GM12872 (cell line): Measurements from ENCODE around the gene HYAL2.

ENCODE experiments used
- TF ChIP-seq, protein P1 (sequence below): IDR thresholded peaks from 3 replicates; pipeline ENCODE4 v1.5.1; 2011; ENCODE audit warnings: low read depth, mild to moderate bottlenecking, low read length, moderate library complexity; ENCODE audit not compliant: insufficient read depth

HYAL2 gene

DNA sequence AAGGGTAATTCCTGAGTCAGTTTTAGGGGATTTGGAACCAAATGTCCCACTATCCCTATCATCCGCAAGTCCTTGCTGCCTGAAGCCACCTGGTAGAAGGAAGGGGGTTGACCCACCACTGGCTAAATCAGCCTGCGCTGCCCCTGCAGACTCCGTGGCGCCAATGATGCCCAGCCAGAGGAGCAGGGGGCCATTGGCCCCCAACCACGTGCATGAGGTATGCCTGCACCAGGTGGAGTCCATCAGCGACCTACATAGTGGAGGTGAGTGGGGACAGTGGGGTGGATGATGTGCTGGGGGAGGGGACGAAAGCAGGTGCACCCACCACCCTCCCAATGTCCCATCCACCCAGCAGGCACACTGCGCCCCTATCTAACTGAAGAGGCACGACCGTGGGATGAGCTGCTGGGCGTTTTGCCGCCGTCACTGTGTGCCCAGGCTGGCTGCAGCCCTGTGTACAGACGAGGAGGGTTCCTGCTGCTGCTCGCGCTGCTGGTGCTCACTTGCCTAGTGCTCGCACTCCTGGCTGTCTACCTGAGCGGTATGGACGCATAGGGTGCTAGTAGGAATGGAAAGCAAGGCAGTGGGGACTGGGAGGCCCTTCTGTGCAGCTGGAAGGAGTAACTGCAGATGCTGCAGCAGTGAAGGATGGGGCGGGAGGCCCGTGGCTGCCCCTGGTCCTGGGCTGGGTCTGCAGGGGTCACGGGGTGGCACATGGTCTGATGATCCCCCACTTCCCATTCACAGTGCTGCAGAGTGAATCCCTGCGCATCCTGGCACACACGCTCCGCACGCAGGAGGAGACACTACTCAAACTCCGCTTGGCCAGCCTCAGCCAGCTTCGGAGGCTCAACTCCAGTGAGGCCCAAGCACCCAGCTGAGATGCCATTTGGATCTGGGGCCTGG, 36.0 kb downstream of the HYAL2 start:
- TF ChIP-seq, protein P1, sequence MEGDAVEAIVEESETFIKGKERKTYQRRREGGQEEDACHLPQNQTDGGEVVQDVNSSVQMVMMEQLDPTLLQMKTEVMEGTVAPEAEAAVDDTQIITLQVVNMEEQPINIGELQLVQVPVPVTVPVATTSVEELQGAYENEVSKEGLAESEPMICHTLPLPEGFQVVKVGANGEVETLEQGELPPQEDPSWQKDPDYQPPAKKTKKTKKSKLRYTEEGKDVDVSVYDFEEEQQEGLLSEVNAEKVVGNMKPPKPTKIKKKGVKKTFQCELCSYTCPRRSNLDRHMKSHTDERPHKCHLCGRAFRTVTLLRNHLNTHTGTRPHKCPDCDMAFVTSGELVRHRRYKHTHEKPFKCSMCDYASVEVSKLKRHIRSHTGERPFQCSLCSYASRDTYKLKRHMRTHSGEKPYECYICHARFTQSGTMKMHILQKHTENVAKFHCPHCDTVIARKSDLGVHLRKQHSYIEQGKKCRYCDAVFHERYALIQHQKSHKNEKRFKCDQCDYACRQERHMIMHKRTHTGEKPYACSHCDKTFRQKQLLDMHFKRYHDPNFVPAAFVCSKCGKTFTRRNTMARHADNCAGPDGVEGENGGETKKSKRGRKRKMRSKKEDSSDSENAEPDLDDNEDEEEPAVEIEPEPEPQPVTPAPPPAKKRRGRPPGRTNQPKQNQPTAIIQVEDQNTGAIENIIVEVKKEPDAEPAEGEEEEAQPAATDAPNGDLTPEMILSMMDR, result no peak

DNA sequence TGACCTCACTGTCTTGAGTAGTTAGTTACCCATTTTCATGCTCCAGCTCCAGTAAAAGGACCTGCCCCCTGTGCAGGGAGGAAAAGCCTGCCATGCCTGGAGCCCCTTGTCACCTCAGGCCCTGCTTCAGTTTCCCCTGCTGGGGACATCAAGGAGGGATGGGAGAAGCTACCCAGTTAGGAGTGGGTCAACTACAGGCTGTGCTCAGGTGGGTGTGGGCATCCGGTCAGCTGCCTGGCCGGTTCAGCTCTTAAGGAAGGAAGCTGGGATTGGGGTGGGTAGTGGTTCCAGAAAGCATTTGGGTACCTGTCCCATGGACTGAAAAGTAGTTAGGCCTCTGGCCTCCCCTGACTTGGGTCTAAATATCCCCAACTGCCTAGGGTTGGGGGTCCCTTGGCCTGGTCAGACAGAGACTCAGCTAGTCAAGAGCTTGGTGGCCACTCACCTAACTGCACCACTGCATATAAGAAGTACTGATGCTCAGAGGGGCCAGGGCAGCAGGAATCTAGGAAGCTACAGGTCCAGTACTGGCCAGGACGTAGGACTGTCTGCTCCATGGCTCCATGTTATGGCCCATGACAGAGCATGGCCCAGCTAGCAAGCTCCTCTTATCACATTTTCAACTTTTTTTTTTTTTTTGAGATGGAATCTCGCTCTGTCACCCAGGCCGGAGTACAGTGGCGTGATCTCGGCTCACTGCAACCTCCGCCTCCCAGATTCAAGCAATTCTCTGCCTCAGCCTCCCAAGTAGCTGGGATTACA, 43.1 kb downstream of the HYAL2 start:
- TF ChIP-seq, protein P1, result no peak

DNA sequence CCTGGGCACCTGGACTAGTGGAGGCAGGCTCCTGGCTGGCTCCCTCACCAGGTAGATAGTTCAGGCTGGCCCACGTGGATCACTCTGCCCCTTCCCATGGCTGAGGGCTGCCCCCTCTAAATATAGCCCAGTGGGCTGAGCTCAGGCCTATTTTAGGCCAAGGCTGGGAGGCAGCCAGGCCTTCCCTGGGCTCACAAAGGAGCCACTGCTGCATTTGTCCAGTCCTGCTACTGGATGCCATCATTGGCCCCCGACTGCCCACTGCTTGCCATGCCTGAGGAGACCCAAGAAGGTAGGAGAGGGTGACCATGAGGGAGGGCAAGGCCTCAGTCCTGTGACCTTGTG, 43.7 kb downstream of the HYAL2 start, which contains the start of gene LSMEM2:
Gene LSMEM2, plus strand, starts transcription at position 208 of the 345 bp plus-strand sequence. Its CDS starts 27 bp downstream, at position 235.
- TF ChIP-seq, protein P1, result no peak

DNA sequence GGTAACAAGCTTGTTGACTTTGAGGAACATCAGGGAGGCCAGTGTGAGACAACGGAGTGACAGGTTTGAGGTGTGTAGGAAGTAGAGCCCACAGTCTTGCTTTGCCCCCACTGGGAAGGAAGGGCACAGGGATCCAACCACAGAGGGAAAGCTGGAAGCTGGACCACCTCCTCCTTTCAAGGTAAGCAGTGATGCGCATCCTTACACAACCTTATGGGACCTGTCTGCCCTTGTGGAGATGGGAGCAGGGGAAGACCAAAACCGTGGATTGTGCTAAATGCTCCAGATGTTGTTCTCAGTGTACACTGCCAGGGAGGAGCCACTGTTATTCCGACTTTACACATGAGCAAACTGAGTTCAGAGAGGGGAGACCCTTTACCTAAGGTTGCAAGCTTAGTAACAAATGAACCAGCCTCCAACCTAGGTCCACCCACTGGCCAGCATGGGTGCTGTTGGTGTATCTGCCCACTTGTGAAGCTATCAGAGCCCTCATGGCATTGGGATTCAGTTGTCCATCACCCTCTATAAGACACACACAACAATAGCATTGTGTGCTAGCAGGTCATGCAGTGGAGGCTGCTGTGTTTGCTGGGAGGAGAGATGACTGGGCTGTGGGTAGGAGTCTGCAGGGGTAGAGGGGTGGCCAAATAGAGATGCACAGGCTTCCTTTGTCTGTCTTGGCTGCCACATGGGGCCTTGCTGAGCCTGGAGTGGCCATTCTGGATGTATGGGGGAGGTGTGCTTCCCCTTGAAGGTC, 44.2 kb downstream of the HYAL2 start:
- TF ChIP-seq, protein P1, result no peak

DNA sequence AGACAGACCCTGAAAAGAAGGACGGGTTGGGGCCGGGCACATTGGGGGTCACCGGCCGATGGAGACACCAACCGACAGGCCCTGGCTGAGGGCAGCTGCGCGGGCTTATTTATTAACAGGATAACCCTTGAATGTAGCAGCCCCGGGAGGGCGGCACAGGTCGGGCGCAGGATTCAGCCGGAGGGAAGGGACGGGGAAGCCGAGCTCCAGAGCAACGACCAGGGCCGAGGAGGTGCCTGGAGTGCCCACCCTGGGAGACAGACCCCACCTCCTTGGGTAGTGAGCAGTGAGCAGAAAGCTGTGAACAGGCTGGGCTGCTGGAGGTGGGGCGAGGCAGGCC, 45.8 kb downstream of the HYAL2 start:
- TF ChIP-seq, protein P1, result no peak

DNA sequence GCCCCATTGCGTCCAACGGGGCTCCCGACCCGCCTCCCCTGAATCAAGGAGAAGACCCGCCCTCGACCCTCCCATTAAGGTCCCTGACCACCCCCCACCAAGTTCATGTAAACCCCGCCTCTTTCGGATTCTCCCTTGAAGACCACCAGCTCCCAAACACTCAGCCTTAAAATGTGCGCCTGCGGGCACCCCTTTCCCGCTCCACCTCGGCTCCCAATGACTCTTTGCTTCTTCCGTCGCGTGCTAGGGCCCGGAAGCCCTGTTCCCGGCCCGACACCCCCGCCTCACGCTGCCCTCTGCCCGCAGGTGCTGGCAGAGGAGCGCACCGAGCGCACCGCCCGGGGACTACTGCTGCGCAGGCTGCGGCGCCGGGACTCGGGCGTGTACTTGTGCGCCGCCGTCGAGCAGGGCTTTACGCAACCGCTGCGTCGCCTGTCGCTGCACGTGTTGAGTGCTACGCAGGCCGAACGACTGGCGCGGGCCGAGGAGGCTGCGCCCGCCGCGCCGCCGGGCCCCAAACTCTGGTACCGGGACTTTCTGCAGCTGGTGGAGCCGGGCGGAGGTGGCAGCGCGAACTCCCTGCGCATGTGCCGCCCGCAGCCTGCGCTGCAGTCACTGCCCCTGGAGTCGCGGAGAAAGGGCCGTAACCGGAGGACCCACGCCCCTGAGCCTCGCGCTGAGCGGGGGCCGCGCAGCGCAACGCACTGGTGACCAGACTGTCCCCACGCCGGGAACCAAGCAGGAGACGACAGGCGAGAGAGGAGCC, 46.4 kb downstream of the HYAL2 start:
- TF ChIP-seq, protein P1, result no peak
